Endothelial cell of umbilical vein (primary cell): ENCODE measurements around the gene CYBA.

Experiments
- EZH2 ChIP-seq: IDR thresholded peaks from 2 replicates; pipeline ENCODE4 v1.6.1; 2012; ENCODE audit warnings: borderline replicate concordance, low read depth, mild to moderate bottlenecking, moderate library complexity, low read length, inconsistent platforms; ENCODE audit not compliant: severe bottlenecking
- GATA2 ChIP-seq: IDR thresholded peaks from 2 replicates; pipeline ENCODE4 v1.7.0; 2011; ENCODE audit warnings: low read depth, mild to moderate bottlenecking, moderate library complexity, mixed read lengths, low read length; ENCODE audit not compliant: insufficient read length, insufficient read depth
- JUN ChIP-seq: IDR thresholded peaks from 2 replicates; pipeline ENCODE4 v1.6.1; 2011; ENCODE audit warnings: borderline replicate concordance, low read depth; ENCODE audit not compliant: insufficient read length, insufficient read depth
- MYC ChIP-seq: IDR thresholded peaks from one replicate; pipeline ENCODE4 v1.6.1; 2011; ENCODE audit warnings: mild to moderate bottlenecking, low read depth, low read length
- POLR2A ChIP-seq: IDR thresholded peaks from 2 replicates; pipeline ENCODE4 v1.6.1; 2012; ENCODE audit warnings: low read depth, mild to moderate bottlenecking, control low read depth, low read length
- POLR2AphosphoS5 ChIP-seq: IDR thresholded peaks from 2 replicates; pipeline ENCODE4 v1.6.1; 2012; ENCODE audit warnings: low read depth, mild to moderate bottlenecking, control low read depth, low read length, moderate library complexity; ENCODE audit not compliant: insufficient read depth
- TF ChIP-seq, protein P1 (sequence below), 2 donors: IDR thresholded peaks; 1 replicate in 1 of 2; 2 replicates in 1 of 2; pipeline ENCODE4 v1.5.1; 2011; ENCODE audit warnings: low read length in 2 of 2, mild to moderate bottlenecking in 2 of 2, moderate library complexity in 2 of 2, control low read depth in 1 of 2, inconsistent platforms in 1 of 2, low read depth in 1 of 2; ENCODE audit not compliant: insufficient read depth in 1 of 2; ENCODE audit errors: extremely low read depth in 1 of 2
- TF ChIP-seq, protein P2 (sequence below): IDR thresholded peaks from 2 replicates; pipeline ENCODE4 v1.6.1; 2011; ENCODE audit not compliant: insufficient read depth, insufficient read length

DNA sequence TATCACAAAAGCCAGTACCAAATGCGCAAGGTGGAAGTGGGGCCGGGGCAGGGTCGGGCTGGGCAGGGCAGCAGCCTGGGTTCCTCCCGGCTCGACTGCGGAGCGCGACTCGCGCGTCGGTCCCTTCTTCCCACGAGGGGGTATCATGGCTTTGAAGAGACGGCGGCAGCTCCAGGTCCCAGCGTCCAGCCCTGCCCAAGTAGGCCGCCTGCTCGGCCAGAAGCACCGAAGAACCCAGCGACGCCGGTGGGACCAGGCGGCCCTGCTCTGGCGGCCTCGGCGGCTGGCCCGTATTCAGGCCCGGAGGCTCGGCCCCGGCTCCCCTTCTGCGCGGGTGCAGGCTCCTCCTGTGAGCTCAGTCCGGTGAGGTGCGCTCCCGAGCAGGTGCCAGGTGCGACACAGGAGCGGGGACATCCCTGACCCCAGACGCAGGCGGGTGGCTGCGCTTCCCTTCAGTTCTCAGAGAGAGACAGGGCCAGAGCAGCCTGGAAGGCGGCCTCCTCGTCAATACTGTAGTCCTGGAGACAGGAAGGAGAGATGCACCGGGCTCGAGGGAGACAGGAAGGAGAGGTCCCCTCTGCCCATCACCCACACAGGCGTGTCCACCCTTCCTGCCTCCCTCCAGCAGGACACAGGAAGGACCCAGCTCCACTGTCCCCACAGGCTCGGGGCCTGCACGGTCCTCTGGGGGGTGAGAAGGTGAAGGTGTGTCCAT is 46.4 kb upstream of the CYBA start:
- TF ChIP-seq, protein P1, sequence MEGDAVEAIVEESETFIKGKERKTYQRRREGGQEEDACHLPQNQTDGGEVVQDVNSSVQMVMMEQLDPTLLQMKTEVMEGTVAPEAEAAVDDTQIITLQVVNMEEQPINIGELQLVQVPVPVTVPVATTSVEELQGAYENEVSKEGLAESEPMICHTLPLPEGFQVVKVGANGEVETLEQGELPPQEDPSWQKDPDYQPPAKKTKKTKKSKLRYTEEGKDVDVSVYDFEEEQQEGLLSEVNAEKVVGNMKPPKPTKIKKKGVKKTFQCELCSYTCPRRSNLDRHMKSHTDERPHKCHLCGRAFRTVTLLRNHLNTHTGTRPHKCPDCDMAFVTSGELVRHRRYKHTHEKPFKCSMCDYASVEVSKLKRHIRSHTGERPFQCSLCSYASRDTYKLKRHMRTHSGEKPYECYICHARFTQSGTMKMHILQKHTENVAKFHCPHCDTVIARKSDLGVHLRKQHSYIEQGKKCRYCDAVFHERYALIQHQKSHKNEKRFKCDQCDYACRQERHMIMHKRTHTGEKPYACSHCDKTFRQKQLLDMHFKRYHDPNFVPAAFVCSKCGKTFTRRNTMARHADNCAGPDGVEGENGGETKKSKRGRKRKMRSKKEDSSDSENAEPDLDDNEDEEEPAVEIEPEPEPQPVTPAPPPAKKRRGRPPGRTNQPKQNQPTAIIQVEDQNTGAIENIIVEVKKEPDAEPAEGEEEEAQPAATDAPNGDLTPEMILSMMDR (IDR thresholded peaks at IDR 0.05; ENCODE audit: extremely low read depth in 1 of 2, insufficient read depth in 1 of 2, low read depth in 1 of 2, low read length in 2 of 2) = no peak
- no peak for TF ChIP-seq POLR2A
- TF ChIP-seq POLR2AphosphoS5 = no peak
- TF ChIP-seq GATA2 = no peak
- TF ChIP-seq EZH2 = no peak
- TF ChIP-seq JUN = no peak
- TF ChIP-seq MYC = no peak
- TF ChIP-seq, protein P2, sequence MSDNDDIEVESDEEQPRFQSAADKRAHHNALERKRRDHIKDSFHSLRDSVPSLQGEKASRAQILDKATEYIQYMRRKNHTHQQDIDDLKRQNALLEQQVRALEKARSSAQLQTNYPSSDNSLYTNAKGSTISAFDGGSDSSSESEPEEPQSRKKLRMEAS = no peak
